GM11168 (cell line): ENCODE results near the gene SPINDOC.

Experiments used
- in situ Hi-C: fragments of 300-500 bp; cut with MboI; formaldehyde crosslinking; loops from one replicate; pipeline ENCODE4 v1.12.0; 2022; ENCODE audit warnings: low sequenced_read_pairs; ENCODE audit not compliant: unreplicated experiment

SPINDOC gene

DNA sequence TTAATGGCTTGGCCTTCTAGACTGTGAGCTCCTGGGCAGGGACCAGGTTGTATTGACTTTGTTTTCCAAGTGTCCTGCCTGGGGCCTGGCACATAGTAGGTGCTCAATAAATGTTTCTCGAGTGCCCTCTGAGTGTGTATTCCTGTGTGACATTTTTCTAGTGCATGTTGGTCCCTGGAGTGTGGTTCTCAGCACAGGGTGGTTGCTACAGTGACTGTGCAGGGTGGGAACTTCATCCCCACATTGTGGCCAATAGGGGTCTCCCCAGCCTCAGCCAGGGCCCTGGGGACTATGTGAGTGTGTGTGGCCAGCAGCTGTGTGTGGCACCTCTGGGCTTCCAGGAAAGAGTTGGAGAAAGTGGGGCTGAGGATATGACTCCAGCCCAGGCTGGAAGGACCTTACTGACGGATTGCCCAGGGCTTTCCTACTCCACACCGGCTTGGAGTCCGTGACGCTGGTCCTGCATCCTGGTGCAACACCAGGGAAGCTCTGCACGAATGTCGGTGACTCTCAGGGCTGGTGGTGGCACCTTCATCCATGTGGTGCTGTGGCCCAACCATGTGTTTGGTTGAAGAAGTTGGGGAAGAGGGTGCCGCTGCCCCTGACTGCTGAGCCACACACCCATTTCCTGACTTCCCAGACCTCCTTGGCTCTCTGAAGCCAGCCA is 16.7 kb downstream of the SPINDOC start:
- in situ Hi-C loops = loop anchor here (5.0 kb wide), 1 partner anchor 48 kb away; no protein-coding TSS in a partner anchor

DNA sequence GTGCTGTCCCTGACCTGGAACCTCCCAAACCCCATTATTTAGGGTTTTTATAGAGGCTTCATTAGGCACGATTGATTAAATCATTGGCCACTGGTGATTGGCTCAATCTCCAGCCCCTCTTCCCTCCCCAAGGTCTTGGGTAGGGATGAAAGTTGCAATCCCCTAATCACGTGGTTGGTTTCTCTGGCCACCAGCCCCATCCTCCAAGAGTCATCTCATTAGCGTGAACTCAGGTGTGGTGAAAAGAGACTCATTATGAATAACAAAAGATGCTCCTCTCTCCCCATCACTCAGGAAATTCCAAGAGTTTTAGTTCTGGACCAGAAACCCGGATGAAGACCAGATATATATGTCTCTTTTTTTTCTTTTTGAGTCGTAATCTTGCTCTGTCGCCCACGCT is 18.1 kb downstream of the SPINDOC start:
- in situ Hi-C loops = no loop called here

DNA sequence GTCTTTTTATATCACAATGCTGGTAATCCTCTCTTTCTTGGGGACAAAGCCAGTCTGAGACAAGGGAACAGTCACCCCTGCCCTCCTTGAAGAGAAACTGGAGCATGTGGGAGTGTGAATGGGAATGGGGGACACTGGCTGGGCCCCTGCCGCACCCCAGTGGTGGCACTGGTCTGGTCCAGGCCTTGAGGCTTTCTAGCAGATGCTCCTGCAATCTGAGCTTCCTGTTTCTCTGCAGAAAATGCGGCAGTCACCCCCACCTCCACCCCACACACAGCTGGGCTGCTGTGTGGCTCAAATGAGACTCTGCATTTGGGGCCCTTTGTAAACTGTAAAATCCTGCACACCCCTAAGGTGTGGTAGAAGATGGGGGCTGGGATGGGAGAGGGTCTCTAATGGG is 19.1 kb downstream of the SPINDOC start:
- in situ Hi-C loops = no loop called here

DNA sequence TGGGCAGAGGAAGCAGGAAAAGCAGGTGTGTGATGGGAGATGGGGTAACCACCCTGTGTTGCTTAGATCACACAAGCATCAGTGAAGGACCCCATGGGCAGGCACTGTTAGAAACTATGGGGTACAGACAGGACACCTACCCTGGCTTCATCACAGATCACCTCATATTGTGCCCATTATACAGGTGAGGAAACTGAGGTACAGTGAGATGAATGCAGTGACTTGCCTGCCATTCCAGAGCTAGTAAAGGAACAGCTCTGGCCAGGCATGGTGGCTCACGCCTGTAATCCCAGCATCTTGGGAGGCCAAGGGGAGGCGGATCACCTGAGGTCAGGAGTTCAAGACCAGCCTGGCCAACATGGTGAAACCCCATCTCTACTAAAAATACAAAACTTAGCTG is 19.8 kb downstream of the SPINDOC start:
- in situ Hi-C loops = no loop called here

DNA sequence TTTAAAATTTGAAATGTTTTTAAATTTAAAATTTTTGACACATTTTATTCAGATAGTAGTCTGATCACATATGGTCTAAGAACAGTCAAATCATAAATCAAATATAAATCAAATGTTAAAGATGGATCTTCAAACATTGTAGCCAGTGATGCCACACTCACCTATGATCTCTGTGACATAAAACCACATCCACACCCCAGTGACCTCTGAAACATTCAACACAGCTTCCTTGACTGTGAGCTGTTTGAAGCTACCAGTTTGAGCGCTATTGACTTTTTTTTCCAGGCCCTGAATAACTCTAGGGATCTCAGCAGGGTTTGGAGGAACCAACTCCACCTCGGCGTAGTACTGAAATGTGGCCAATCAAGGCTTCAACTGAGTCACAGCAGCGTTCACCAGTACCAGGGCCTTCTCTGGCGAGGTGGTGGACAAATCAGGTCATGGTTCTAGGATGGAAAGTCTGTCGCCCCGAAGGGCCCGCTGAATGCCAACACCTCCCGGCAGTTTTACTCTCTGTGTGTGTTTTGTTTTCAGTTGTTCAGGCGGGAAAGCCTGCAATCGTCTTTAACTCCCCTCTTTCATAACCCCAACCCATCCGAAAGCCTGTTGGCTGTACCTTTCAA is 21.4 kb downstream of the SPINDOC start:
- in situ Hi-C loops = loop anchor here (5.0 kb wide), 1 partner anchor 93 kb away; no protein-coding TSS in a partner anchor

DNA sequence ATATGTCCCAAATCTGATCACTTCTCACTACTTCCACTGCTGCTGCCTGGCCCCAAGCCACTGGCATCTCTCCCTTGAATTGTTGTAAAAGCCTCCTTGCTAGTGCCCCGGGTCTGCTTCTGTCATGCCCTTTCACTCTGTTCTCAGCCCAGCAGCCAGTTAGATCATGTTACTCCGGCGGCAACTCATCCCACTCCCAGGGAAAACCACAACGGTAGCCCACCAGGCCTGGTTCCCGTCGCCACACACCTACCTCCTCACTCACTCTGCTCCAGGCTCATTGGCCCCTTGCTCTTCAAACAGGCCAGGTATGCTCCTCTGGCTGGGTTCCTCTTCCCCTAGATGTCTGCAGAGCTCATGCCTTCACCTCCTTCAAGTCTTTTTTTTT is 21.9 kb downstream of the SPINDOC start:
- in situ Hi-C loops = loop anchor here (5.0 kb wide), 1 partner anchor 92 kb away; no protein-coding TSS in a partner anchor

DNA sequence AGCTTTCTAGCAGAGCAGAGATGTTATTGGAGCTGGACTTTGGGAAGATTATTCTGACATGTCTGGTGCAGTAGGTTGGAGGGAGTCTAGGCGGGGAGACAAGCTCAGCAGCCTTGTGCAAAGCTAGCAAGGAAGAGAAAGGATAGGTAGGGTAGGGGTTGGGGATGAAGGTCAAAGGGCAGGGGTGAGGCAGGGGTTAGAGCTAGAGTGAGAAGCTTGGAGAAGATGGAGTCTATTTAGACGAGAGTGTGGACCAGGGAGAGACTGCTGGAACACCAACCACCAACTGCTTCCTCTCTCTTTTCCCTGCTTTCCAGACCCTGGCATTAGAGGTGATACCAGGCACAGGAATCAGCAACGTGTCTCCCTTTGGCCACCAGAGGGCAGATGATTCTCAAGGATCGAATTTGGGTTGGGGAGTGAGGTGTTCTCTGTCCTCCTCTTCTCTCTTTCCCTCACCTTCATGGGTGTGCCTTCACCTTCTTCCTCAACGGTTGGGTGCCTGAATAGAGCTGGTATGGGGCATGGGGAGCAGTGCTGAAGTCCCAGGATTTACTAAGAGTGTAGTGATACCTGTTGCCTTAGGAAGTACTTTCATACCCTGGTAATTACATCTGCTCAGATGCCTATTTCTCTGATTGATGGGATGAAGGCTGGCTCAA is 23.9 kb downstream of the SPINDOC start:
- in situ Hi-C loops = loop anchor here (5.0 kb wide), 1 partner anchor 90 kb away; no protein-coding TSS in a partner anchor

DNA sequence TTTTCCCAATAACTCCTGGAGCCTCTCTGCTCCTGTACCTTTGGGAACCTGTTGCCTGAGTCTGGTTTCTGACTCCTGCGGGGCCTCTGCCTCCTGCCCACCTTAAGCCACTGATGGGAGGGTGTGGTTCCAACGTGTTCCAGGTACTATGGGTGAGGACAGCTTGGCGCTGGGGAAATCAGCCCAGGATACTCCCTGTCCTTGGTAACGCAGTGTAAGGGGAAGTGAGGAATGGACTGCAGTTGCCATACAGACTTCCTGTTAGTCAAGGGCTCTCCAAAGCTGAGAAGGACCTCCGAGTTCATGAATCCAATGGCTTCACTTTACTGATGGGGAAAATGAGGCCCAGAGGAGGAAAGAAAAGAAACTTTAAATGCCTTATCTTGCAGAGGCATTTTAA is 24.5 kb downstream of the SPINDOC start:
- in situ Hi-C loops = loop anchor here (5.0 kb wide), 1 partner anchor 90 kb away; no protein-coding TSS in a partner anchor

DNA sequence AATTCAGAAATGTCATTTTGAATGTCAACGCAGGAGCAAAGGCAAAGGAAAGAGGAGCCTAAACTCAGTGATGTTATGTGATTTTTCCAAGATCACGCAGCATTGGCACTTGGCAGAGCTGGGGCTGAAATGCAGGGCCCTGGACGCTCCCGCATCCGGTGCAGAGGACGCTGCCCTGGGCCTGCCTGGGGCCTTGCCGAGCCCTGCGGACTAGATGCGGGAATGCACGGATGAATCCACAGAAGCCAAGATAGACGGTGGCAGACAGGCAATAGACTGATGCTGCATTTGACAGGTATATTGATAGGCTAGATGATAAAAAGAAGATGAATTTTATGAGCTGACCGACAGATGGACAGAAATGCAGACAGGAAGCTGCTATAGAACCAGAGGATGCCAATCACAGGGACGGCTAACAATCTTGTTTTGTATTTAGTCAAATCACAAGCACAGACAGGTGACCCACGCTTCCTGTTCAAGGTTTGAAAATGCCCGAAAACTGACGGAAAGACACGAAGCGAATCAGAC is 25.0 kb downstream of the SPINDOC start:
- in situ Hi-C loops = loop anchor here (5.0 kb wide), 1 partner anchor 89 kb away; no protein-coding TSS in a partner anchor

DNA sequence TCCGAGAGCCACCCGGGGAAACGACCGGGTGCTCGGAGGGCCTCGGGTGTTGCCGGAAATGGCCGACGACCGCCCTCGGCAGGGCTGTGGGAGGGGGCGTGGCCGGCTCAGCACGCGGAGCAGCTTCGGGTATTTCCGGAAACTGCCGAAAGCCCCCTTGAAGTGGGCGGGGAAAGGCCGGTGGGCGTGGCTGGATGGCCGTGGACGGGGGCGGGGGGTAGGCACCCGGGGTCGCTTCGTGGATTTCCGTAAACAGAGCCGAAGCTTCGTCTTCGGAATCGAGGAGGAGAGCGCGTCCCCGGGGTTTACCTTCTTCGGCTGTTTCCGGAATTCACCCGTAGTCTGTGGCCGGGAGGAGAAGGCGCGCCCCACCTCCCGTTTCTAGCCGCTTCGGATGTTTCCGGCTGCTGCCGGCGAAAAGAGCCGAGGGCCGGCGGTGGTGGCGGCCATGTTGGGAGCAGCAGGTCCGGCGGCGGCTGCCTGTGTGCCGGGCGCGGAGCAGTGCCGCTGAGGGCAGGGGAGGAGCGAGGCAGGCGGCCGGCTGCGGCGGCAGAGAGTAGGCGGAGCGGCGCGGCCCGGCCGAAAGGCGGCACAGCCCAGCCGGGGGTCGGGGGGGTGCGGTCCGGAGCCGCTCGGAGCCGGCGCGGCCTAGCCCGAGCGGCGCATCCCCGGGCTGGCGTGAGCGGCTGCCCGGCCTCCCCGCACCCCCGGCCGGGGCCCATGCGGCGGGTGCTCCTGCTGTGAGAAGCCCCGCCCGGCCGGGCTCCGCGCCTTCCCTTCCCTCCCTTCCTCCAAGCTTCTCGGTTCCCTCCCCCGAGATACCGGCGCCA is 25.6 kb downstream of the SPINDOC start, which contains the start of gene MARK2:
Gene MARK2, plus strand, starts transcription at position 433 of the 830 bp plus-strand sequence. Its CDS starts 397 bp downstream, at position 830.
- in situ Hi-C loops = loop anchor here (5.0 kb wide), 1 partner anchor 88 kb away; no protein-coding TSS in a partner anchor

DNA sequence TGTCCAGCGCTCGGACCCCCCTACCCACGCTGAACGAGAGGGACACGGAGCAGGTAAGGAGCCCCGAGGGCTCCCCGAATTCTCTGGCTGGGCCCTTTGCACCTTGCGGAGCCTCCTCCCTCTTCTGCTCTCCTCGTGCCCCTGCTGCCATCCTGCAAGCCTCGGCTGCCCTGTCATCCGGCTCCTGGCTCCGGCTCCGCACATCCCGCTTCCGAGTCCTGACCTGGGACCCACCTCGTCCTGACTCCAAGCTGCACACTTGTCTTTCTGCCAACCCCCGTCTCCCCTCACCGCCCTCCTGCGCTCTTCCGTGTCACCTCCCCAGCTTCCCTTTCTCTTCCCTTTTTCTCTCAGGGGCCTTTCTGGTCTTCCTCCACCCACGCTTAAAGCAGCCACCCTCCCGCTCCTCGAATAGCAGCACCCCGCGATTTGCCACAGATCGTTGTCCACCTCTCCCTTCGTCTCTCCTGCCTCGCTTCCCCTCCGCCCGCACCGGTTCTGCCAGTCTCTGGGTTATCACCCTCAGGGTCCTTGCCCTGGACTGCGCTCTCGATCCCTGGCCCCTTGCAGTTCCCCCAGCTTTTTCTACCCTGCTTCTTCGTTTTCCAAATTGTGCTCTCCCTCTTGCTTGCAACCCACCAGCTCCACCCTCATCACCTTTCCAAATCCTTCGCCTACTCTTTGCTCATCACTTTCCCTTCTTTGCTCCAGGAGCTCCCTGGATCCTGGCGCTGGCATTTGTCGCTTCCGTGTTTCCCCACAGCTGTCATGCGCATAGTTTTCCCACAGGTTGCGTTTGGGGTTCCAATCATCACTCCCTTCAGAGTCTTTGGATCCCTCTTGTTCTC is 26.5 kb downstream of the SPINDOC start:
- in situ Hi-C loops = loop anchor here (5.0 kb wide), 1 partner anchor 88 kb away; no protein-coding TSS in a partner anchor

DNA sequence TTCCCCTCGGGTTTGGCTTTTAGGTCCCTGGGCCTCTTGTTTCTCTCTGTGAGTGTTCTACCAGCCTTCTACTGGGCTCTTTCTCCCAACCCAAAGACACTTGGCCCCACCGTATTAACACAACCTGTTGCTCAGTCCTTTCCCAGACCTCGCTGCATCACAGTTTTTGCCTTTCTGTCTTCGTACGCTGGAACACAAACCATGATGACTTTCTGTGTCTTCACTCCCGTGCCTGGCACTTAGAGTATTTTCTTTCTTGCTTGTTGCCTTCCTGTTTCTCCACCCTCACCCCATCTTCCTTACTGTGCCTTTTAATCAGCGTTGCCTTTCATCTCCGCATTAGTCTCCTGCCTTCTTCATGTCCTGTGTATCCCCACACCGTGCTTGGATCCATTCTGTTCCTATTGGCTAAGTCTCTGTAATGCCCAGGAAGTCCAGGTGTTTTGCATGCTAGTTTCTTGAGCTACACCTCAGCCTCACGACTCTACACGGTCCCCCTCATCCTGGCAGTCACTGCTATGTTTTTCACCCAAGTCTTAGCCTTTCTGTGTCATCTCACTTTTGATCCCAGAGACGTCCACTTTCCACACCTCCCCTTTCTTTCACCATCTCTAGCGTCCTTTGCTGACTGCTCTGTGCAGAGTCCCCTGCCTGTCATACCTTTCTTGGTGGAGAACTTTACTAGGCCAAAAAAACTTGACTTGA is 27.3 kb downstream of the SPINDOC start:
- in situ Hi-C loops = no loop called here

DNA sequence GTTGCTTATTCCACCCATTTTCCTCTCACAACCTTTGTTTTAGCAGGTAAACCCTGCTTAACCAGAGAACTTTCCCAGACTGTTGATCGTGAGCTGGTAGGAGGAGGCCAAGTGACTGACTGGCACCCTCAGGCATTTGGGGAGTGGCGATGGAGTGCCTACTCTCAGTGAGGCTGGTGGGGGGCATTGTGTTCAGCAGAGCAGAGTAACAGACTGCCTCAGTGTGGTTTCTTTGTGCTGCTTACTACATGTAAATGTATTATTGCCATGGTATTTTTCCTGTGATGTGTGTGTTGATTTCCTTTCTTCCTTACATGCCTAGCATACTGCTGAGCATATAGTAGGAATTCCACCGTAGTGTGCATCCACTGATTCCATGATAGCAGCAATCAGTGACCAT is 28.3 kb downstream of the SPINDOC start:
- in situ Hi-C loops = no loop called here

DNA sequence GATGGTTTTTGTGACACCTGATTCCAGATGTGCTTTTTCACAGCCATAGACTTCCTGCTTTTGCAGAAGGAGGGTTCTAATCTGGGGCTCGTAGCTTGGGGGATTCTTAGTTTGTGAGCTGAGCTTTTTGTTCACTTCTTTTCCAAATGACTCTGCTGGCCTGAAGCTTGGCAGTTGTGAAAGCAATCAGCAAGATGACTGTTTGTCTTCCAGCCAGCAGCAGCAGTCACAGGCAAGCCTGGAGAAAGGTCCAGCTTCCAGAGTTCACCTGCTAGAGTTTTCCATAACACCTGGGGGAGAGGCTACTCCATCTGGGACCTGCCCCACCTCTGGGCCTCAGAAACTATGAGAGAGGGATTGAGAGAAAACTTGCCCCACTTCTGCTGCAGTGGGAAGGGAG is 29.8 kb downstream of the SPINDOC start:
- in situ Hi-C loops = no loop called here

DNA sequence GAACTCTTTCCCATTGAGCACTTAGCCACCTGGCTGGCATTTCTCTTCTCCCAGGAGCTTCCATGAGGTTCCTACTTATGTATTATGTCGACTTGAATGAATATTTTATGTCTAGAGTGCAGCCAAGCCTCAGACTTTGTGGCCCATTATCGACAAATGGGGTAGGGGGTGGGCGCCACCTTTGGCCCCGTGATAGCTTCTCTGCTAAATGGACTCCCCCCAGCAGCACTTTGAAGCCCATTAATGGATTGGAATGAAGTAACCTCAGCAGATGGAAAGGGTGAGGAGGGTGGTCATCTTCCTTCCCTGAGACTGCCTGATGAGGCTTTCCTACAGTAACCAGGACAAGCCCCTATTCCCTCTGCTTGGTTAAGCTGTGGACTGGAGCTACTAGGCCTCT is 31.6 kb downstream of the SPINDOC start:
- in situ Hi-C loops = no loop called here

DNA sequence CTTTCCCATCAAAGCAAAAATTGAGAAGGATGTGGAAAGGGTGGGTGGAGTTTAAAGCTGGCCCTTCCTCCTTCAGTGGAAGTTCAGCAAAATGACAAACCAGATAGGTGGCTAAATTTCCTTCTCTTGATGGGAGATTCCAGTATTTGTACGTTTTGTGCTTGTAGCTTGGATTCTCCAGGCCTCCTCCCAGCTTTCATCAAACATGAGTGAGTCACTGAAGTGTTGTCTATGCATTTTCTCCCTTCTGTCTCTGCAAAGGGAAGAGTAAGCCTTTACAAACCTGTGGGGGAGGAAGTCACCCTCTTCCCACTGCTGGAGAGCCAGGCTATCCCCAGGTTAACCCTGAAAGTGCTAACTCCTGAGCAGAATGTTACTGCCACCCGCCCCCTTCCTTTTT is 32.0 kb downstream of the SPINDOC start:
- in situ Hi-C loops = no loop called here

DNA sequence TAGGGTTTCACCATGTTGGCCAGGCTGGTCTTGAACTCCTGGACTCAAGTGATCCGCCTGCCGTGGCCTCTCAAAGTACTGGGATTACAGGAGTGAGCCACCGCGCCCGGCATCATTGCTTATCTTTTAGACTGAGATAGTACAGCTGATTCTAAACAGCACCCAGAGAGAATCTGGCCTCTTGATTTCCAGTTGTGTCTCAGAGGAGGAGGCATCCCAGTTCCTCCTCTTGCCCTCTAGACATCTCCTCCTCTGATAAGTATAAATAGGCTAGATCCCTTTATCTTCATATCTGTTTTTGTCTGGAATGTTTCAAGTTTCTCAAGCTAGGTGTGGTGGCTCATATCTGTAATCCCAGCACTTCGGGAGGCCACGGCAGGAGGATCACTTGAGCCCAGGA is 32.7 kb downstream of the SPINDOC start:
- in situ Hi-C loops = no loop called here

DNA sequence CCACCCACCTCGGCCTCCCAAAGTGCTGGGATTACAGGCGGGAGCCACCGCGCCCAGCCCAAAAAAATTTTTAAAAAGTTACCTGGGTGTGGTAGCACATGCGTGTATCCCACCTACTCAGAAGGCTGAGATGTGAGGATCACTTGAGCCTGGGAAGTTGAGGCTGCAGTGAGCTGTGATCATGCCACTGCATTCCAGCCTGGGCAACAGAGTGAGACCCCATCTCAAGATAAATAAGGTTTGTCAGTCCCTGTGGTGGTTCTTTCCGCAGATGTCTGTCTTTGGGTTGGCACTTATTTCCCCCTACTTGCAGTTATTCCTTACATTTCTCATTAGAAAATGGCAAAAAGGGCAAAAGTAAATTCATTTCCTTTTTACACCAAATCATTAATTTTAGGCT is 33.6 kb downstream of the SPINDOC start:
- in situ Hi-C loops = no loop called here
